GM12878 (cell line): ENCODE measurements around the gene PLXNC1. TPM values are rescaled to one million over a fixed set of nuclear protein-coding genes. Genes with fewer than 3 reads are reported as not detected.

Experiments used
- CHD4 ChIP-seq: fragments of 200-600 bp; sonication (generic); IDR thresholded peaks from 2 replicates; pipeline ENCODE4 v1.6.1; 2016; ENCODE audit warnings: mild to moderate bottlenecking
- FOXK2 ChIP-seq: fragments of 450-650 bp; IDR thresholded peaks from 2 replicates; pipeline ENCODE4 v1.6.1; 2017; ENCODE audit warnings: mild to moderate bottlenecking, moderate library complexity
- RAD51 ChIP-seq: fragments of 450-650 bp; IDR thresholded peaks from 2 replicates; pipeline ENCODE4 v1.6.1; 2016; ENCODE audit warnings: moderate library complexity, mild to moderate bottlenecking, inconsistent platforms
- TCF3 ChIP-seq: IDR thresholded peaks from 2 replicates; pipeline ENCODE4 v1.6.1; 2012; ENCODE audit warnings: low read depth, mild to moderate bottlenecking, low read length, borderline replicate concordance; ENCODE audit not compliant: insufficient read depth
- polyA plus RNA-seq, 11 experiments: library from polyadenylated mRNA; depleted of rRNA in 4 of 11; unstranded in 6 of 11; stranded (reverse) in 5 of 11; fragments of >200 nt; fragmentation: Nextera tagmentation in 4 of 11; fragmentation: Illumina TruSeq in 1 of 11; extraction: Ambion mirVana in 4 of 11; extraction: Trizol in 1 of 11; gene quantifications; 1 replicate in 1 of 11; 2 replicates in 10 of 11; pipeline versions ENCODE4 v1.2.1 to v1.2.3, GENCODE V29; 2011 to 2016; ENCODE audit warnings: inconsistent platforms in 2 of 11, missing spikeins in 2 of 11, low read depth in 1 of 11
- total RNA-seq, 4 experiments: library from RNA; depleted of rRNA in 3 of 4; stranded (reverse); fragments of >200 nt in 3 of 4; fragmentation: Illumina TruSeq in 1 of 4; extraction: Trizol in 1 of 4; gene quantifications; 2 replicates each; pipeline versions ENCODE4 v1.2.1 to v1.2.3, GENCODE V29; 2013 to 2021
- TF ChIP-seq, protein P1 (sequence below): fragments of 450-650 bp; IDR thresholded peaks from 2 replicates; pipeline ENCODE4 v1.6.1; 2017; ENCODE audit warnings: low read depth, mild to moderate bottlenecking, moderate library complexity
- TF ChIP-seq, protein P2 (sequence below): fragments of 450-650 bp; IDR thresholded peaks from 2 replicates; pipeline ENCODE4 v1.6.1; 2017; ENCODE audit warnings: mild to moderate bottlenecking, low read depth, inconsistent platforms; ENCODE audit not compliant: poor library complexity, severe bottlenecking
- TF ChIP-seq, protein P3 (sequence below): fragments of 450-650 bp; formaldehyde crosslinking; IDR thresholded peaks from 2 replicates; pipeline ENCODE4 v1.4.0; 2020; ENCODE audit warnings: mild to moderate bottlenecking, moderate library complexity

PLXNC1 gene
- total and polyA plus RNA-seq, 10 of the 15 experiments (the other 5 are each of a cell fraction or from before 2014, with no cell fraction given): 5.2 to 41.2 (median 24.6) TPM

- TF ChIP-seq, protein P1, sequence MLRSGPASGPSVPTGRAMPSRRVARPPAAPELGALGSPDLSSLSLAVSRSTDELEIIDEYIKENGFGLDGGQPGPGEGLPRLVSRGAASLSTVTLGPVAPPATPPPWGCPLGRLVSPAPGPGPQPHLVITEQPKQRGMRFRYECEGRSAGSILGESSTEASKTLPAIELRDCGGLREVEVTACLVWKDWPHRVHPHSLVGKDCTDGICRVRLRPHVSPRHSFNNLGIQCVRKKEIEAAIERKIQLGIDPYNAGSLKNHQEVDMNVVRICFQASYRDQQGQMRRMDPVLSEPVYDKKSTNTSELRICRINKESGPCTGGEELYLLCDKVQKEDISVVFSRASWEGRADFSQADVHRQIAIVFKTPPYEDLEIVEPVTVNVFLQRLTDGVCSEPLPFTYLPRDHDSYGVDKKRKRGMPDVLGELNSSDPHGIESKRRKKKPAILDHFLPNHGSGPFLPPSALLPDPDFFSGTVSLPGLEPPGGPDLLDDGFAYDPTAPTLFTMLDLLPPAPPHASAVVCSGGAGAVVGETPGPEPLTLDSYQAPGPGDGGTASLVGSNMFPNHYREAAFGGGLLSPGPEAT: no peak
- no peak for TF ChIP-seq RAD51
- no peak for TF ChIP-seq FOXK2
- TF ChIP-seq, protein P2, sequence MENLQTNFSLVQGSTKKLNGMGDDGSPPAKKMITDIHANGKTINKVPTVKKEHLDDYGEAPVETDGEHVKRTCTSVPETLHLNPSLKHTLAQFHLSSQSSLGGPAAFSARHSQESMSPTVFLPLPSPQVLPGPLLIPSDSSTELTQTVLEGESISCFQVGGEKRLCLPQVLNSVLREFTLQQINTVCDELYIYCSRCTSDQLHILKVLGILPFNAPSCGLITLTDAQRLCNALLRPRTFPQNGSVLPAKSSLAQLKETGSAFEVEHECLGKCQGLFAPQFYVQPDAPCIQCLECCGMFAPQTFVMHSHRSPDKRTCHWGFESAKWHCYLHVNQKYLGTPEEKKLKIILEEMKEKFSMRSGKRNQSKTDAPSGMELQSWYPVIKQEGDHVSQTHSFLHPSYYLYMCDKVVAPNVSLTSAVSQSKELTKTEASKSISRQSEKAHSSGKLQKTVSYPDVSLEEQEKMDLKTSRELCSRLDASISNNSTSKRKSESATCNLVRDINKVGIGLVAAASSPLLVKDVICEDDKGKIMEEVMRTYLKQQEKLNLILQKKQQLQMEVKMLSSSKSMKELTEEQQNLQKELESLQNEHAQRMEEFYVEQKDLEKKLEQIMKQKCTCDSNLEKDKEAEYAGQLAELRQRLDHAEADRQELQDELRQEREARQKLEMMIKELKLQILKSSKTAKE: no peak
- TF ChIP-seq TCF3: no peak
- TF ChIP-seq CHD4: no peak
- TF ChIP-seq, protein P3, sequence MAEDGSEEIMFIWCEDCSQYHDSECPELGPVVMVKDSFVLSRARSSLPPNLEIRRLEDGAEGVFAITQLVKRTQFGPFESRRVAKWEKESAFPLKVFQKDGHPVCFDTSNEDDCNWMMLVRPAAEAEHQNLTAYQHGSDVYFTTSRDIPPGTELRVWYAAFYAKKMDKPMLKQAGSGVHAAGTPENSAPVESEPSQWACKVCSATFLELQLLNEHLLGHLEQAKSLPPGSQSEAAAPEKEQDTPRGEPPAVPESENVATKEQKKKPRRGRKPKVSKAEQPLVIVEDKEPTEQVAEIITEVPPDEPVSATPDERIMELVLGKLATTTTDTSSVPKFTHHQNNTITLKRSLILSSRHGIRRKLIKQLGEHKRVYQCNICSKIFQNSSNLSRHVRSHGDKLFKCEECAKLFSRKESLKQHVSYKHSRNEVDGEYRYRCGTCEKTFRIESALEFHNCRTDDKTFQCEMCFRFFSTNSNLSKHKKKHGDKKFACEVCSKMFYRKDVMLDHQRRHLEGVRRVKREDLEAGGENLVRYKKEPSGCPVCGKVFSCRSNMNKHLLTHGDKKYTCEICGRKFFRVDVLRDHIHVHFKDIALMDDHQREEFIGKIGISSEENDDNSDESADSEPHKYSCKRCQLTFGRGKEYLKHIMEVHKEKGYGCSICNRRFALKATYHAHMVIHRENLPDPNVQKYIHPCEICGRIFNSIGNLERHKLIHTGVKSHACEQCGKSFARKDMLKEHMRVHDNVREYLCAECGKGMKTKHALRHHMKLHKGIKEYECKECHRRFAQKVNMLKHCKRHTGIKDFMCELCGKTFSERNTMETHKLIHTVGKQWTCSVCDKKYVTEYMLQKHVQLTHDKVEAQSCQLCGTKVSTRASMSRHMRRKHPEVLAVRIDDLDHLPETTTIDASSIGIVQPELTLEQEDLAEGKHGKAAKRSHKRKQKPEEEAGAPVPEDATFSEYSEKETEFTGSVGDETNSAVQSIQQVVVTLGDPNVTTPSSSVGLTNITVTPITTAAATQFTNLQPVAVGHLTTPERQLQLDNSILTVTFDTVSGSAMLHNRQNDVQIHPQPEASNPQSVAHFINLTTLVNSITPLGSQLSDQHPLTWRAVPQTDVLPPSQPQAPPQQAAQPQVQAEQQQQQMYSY (CRISPR knock-in tag): no peak
Measured at GRCh38 chr12:94187361-94187760, 39.0 kb downstream of the PLXNC1 start (continued).
